IMR-90 (cell line): ENCODE measurements around the gene HRH2. TPM values are rescaled to one million over a fixed set of nuclear protein-coding genes. Genes with fewer than 3 reads are reported as not detected.

Experiments used
- ATAC-seq: fragments of 200-7000 bp; cut with Tn5 transposase; 2 replicates; pipeline ENCODE4 v1.9.1; 2020; ENCODE audit warnings: low read depth, mild to moderate bottlenecking, moderate library complexity
- BruUV-seq: library from RNA; stranded (reverse); fragments of 400-500 nt; replicated peaks from 2 replicates; lab custom pipeline; 2021; lab: Mats Ljungman, UMichigan
- CTCF ChIA-PET: fragments of 300-600 bp; formaldehyde crosslinking; extraction: SDS; loops from one replicate; lab custom pipeline; 2021; ENCODE audit warnings: antibody characterized with exemption; lab: Yijun Ruan, JAX
- POLR2A ChIA-PET: fragments of 300-600 bp; sonication (Branson Sonifier 250); formaldehyde crosslinking; loops from one replicate; lab custom pipeline; 2022; ENCODE audit warnings: antibody characterized with exemption; ENCODE audit not compliant: unreplicated experiment; lab: Charles Lee
- DNase-seq: peaks from one replicate; pipeline ENCODE4 v3.0.0; 2013
- H2AFZ ChIP-seq: replicated peaks from 2 replicates; pipeline ENCODE3; 2013; ENCODE audit warnings: low read length, mild to moderate bottlenecking; ENCODE audit not compliant: poor library complexity
- H2AK5ac ChIP-seq: 2 replicates; pipeline ENCODE4 v1.6.1; 2013; ENCODE audit warnings: low read depth, low read length, inconsistent platforms
- H2AK9ac ChIP-seq: replicated peaks from 2 replicates; pipeline ENCODE3; 2013; ENCODE audit warnings: mild to moderate bottlenecking, low read depth, low read length, moderate library complexity; ENCODE audit not compliant: poor library complexity
- H2BK120ac ChIP-seq: 2 replicates; pipeline ENCODE4 v1.6.1; 2013; ENCODE audit warnings: low read depth, low read length, inconsistent platforms
- H2BK15ac ChIP-seq: 3 replicates; pipeline ENCODE4 v1.6.1; 2013; ENCODE audit warnings: low read depth, low read length, inconsistent platforms
- H2BK20ac ChIP-seq: 2 replicates; pipeline ENCODE4 v1.6.1; 2013; ENCODE audit warnings: low read depth, mild to moderate bottlenecking, inconsistent platforms, low read length, moderate library complexity
- H2BK5ac ChIP-seq: 2 replicates; pipeline ENCODE4 v1.6.1; 2013; ENCODE audit warnings: mild to moderate bottlenecking, low read depth, low read length, inconsistent platforms; ENCODE audit not compliant: poor library complexity, severe bottlenecking
- H3K14ac ChIP-seq: replicated peaks from 2 replicates; pipeline ENCODE4 v1.6.1; 2013; ENCODE audit warnings: low read depth, low read length, inconsistent platforms
- H3K18ac ChIP-seq: 2 replicates; pipeline ENCODE4 v1.6.1; 2013; ENCODE audit warnings: low read depth, low read length, control low read depth
- H3K23ac ChIP-seq: 2 replicates; pipeline ENCODE4 v1.6.1; 2013; ENCODE audit warnings: low read depth, low read length, inconsistent platforms
- H3K27ac ChIP-seq: 2 replicates; pipeline ENCODE4 v1.5.1; 2013; ENCODE audit warnings: mild to moderate bottlenecking, control low read depth, low read length; ENCODE audit not compliant: insufficient read depth
- H3K27me3 ChIP-seq: 2 replicates; pipeline ENCODE4 v1.6.1; 2013; ENCODE audit warnings: low read length; ENCODE audit not compliant: control insufficient read depth, insufficient read depth
- H3K36me3 ChIP-seq: 2 replicates; pipeline ENCODE4 v1.6.1; 2013; ENCODE audit warnings: low read length, mixed read lengths; ENCODE audit not compliant: control insufficient read depth, insufficient read depth
- H3K4ac ChIP-seq: 2 replicates; pipeline ENCODE4 v1.6.1; 2013; ENCODE audit warnings: low read depth, low read length, inconsistent platforms
- H3K4me1 ChIP-seq: 2 replicates; pipeline ENCODE4 v1.6.1; 2013; ENCODE audit warnings: low read length, mixed read lengths; ENCODE audit not compliant: control insufficient read depth, insufficient read depth
- H3K4me2 ChIP-seq: 2 replicates; pipeline ENCODE4 v1.6.1; 2013; ENCODE audit warnings: low read depth, mild to moderate bottlenecking, control low read depth, low read length, moderate library complexity
- H3K4me3 ChIP-seq: 2 replicates; pipeline ENCODE4 v1.5.1; 2013; ENCODE audit warnings: low read depth, mild to moderate bottlenecking, control low read depth, low read length, moderate library complexity; ENCODE audit not compliant: insufficient read depth
- H3K56ac ChIP-seq: 2 replicates; pipeline ENCODE4 v1.6.1; 2013; ENCODE audit warnings: low read length, inconsistent platforms; ENCODE audit not compliant: insufficient read depth; ENCODE audit errors: extremely low read depth
- H3K79me1 ChIP-seq, 2 experiments: 2 replicates each; pipeline ENCODE4 v1.6.1; 2013; ENCODE audit warnings: low read length in 2 of 2, inconsistent platforms in 1 of 2, low read depth in 1 of 2
- H3K9ac ChIP-seq: 2 replicates; pipeline ENCODE4 v1.6.1; 2013; ENCODE audit warnings: low read depth, low read length, control low read depth
- H3K9me1 ChIP-seq: 2 replicates; pipeline ENCODE4 v1.6.1; 2013; ENCODE audit warnings: low read length, inconsistent platforms; ENCODE audit not compliant: insufficient read depth
- H3K9me3 ChIP-seq: 2 replicates; pipeline ENCODE4 v1.6.1; 2013; ENCODE audit warnings: low read length; ENCODE audit not compliant: control insufficient read depth, insufficient read depth
- H4K20me1 ChIP-seq: 2 replicates; pipeline ENCODE4 v1.6.1; 2013; ENCODE audit warnings: low read length, inconsistent platforms; ENCODE audit not compliant: insufficient read depth
- H4K5ac ChIP-seq: 2 replicates; pipeline ENCODE4 v1.6.1; 2013; ENCODE audit warnings: mild to moderate bottlenecking, low read depth, low read length, control low read depth
- H4K8ac ChIP-seq, 2 experiments: 2 replicates each; pipeline ENCODE4 v1.6.1; 2013; ENCODE audit warnings: low read depth in 2 of 2, low read length in 2 of 2, control low read depth in 1 of 2, inconsistent platforms in 1 of 2
- H4K91ac ChIP-seq: 2 replicates; pipeline ENCODE4 v1.6.1; 2013; ENCODE audit warnings: low read depth, low read length, inconsistent platforms; ENCODE audit not compliant: insufficient read depth
- BHLHE40 ChIP-seq: fragments of 150-350 bp; IDR thresholded peaks from 2 replicates; pipeline ENCODE4 v1.6.1; 2016; ENCODE audit warnings: mild to moderate bottlenecking, low read depth, low read length
- CEBPB ChIP-seq: IDR thresholded peaks from 2 replicates; pipeline ENCODE4 v1.6.1; 2012; ENCODE audit warnings: low read depth, low read length, improper control_type of control experiment
- CHD1 ChIP-seq: IDR thresholded peaks from 2 replicates; pipeline ENCODE4 v1.6.1; 2012; ENCODE audit warnings: low read depth, low read length, improper control_type of control experiment
- CTCF ChIP-seq: conservative IDR thresholded peaks from 2 replicates; pipeline ENCODE4 v1.5.1; 2012; ENCODE audit warnings: mild to moderate bottlenecking, low read depth, low read length, improper control_type of control experiment
- MXI1 ChIP-seq: IDR thresholded peaks from 2 replicates; pipeline ENCODE4 v1.6.1; 2012; ENCODE audit warnings: low read depth, mild to moderate bottlenecking, low read length, moderate library complexity, borderline replicate concordance
- RAD21 ChIP-seq: IDR thresholded peaks from 2 replicates; pipeline ENCODE4 v1.6.1; 2012; ENCODE audit warnings: low read length, improper control_type of control experiment
- SMC3 ChIP-seq: fragments of 150-350 bp; IDR thresholded peaks from 2 replicates; pipeline ENCODE4 v1.6.1; 2016; ENCODE audit warnings: low read depth, mild to moderate bottlenecking, antibody characterized with exemption, low read length, moderate library complexity
- WGBS, 2 experiments: methylation state at CpG; one replicate each; pipeline versions ENCODE4 v1.1.5 to v1.1.7; 2013; ENCODE audit warnings: missing lambda C conversion rate in 2 of 2; ENCODE audit not compliant: insufficient read length in 1 of 2; ENCODE audit errors: extremely low coverage in 2 of 2; 5-methylcytosine and 5-hydroxymethylcytosine counted together
- dilution Hi-C: fragments of 300-500 bp; cut with HindIII; formaldehyde crosslinking; loops from one replicate; pipeline ENCODE4 v1.14.3; 2018; ENCODE audit warnings: low sequenced_read_pairs; ENCODE audit not compliant: unreplicated experiment
- in situ Hi-C: fragments of 300-500 bp; cut with MboI; formaldehyde crosslinking; loops from 3 replicates; pipeline ENCODE4 v1.14.3; 2019; ENCODE audit warnings: low sequenced_read_pairs, inconsistent platforms, mixed read lengths
- intact Hi-C: fragments of 100-400 bp; cut with micrococcal nuclease; formaldehyde crosslinking; loops from 2 replicates; pipeline ENCODE4 v1.10.0; 2022
- polyA plus RNA-seq, 3 experiments: library from polyadenylated mRNA; depleted of rRNA; stranded (reverse); fragments of >200 nt; gene quantifications; 2 replicates each; pipeline ENCODE4 v1.2.3, GENCODE V29; 2012; ENCODE audit warnings: low replicate concordance in 1 of 3
- total RNA-seq: library from RNA; depleted of rRNA; stranded (reverse); fragments of >200 nt; gene quantifications from 2 replicates; pipeline ENCODE4 v1.2.3, GENCODE V29; 2012

HRH2 gene
- total and polyA plus RNA-seq, 2 of the 4 experiments (the other 2 are of a cell fraction) = not detected

GRCh38 chr5:175614223-175614815 lies 43.6 kb upstream of the HRH2 start:
- in situ Hi-C loops = no loop called here

More at GRCh38 chr5:175614223-175614815, 43.6 kb upstream of the HRH2 start:
- Histone ChIP-seq H3K23ac (no peak overlapping the region), H2BK15ac (no peak overlapping the region), H2BK20ac (no peak overlapping the region), H3K9me1 (no peaks in the 10 kb centered on the region), H3K4me1 (no peaks in the 10 kb centered on the region), H3K4me3 (no peak overlapping the region), H4K20me1 (no peaks in the 10 kb centered on the region), H3K36me3 (no peaks in the 10 kb centered on the region), H3K4me2 (no peak overlapping the region), H3K18ac (no peak overlapping the region), H3K27me3 (no peaks in the 10 kb centered on the region), H3K56ac (no peak overlapping the region), H2AK9ac (no peak overlapping the region), H3K9ac (no peak overlapping the region), H2AK5ac (no peak overlapping the region), H2BK5ac (no peak overlapping the region), H3K9me3 (peaks cover 39% of the 10 kb centered on the region), H3K14ac (no peak overlapping the region), H2AFZ (no peak overlapping the region), H2BK120ac (no peak overlapping the region), H3K4ac (no peak overlapping the region), H4K5ac (no peak overlapping the region), H4K8ac (no peak overlapping the region), H4K91ac (no peak overlapping the region), H3K79me1 (no peaks in the 10 kb centered on the region), H3K27ac (no peak overlapping the region)
- no peak for TF ChIP-seq CHD1
- no peak for TF ChIP-seq CEBPB
- no peak for TF ChIP-seq BHLHE40
- TF ChIP-seq CTCF = no peak
- TF ChIP-seq SMC3 = no peak
- TF ChIP-seq MXI1 = no peak
- no peak for TF ChIP-seq RAD21
- dilution Hi-C loops = no loop called here
- POLR2A ChIA-PET = no interaction called here
- DNase-seq = no peak
- intact Hi-C loops = no loop called here
- no CpG with 5 or more reads among the region's 7 CpGs for WGBS, 2 experiments
- no TSS peak for BruUV-seq
- ATAC-seq = no peak
- CTCF ChIA-PET = no interaction called here
